Measurements from ENCODE around the gene RAD51B. TPM values are rescaled to one million over a fixed set of nuclear protein-coding genes. Genes with fewer than 3 reads are reported as not detected.

RAD51B gene
- total and polyA plus RNA-seq, 2 of the 13 experiments (the other 11 are each of a cell fraction or from before 2014, with no cell fraction given) = 7.0 to 9.5 TPM

DNA sequence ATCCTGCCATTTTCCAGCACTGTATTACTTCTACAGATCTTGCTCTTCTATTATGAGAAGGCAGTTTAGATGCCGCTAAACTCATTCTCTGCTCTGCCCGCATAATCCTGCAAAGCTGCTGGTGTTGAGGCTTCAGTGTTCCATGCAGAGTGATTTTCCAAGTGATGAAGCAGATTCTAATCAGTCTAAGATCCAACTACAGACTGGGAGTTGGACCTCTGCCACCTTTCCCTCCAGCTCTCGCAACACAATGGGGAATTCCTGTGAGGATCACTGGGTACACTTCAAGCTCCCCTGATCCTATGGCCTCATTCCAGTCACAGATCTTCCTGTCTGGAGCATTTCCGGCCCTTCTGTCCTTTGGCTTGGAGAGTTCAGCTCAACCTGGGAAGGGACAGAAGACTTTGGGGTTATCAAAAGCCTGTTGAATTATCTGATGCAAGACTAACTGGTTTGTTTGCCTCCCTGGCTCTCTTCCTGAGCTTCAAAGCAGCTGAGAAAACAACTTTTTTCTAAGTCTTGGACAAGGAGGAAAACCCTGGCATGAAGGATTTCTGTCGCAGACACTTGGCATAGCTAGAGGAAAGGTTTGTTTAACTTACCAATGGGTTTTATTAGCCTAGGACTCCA lies 639.4 kb downstream of the RAD51B start (continued):
- TF ChIP-seq ZMYM4 (CRISPR knock-in tag; IDR thresholded peaks at IDR 0.05) (peak; percentile 72), ATF1 (CRISPR knock-in tag; IDR thresholded peaks at IDR 0.05) (peak; percentile 45; the same call in 1 of the 2 replicates), FOXP1 (IDR thresholded peaks at IDR 0.05) (no peak), FOXP1 (CRISPR knock-in tag; IDR thresholded peaks at IDR 0.05) (peak; percentile 62), KDM2A (CRISPR knock-in tag; IDR thresholded peaks at IDR 0.05; ENCODE audit: borderline replicate concordance, low read depth) (0 out of 2 replicates have a peak, but pooled peaks have one; percentile 31), YEATS2 (CRISPR knock-in tag; IDR thresholded peaks at IDR 0.05; ENCODE audit: borderline replicate concordance) (peak; percentile 50; the same call in 1 of the 2 replicates), MED1 (CRISPR knock-in tag; IDR thresholded peaks at IDR 0.05) (peak; percentile 84), ZNF563 (CRISPR knock-in tag; IDR thresholded peaks at IDR 0.05) (no peak), REL (CRISPR knock-in tag; conservative IDR thresholded peaks at IDR 0.05) (no peak), ARNT2 (CRISPR knock-in tag; IDR thresholded peaks at IDR 0.05; ENCODE audit: low read depth) (0 out of 2 replicates have a peak, but pooled peaks have one; percentile 38)
- TF ChIP-seq, protein P1, sequence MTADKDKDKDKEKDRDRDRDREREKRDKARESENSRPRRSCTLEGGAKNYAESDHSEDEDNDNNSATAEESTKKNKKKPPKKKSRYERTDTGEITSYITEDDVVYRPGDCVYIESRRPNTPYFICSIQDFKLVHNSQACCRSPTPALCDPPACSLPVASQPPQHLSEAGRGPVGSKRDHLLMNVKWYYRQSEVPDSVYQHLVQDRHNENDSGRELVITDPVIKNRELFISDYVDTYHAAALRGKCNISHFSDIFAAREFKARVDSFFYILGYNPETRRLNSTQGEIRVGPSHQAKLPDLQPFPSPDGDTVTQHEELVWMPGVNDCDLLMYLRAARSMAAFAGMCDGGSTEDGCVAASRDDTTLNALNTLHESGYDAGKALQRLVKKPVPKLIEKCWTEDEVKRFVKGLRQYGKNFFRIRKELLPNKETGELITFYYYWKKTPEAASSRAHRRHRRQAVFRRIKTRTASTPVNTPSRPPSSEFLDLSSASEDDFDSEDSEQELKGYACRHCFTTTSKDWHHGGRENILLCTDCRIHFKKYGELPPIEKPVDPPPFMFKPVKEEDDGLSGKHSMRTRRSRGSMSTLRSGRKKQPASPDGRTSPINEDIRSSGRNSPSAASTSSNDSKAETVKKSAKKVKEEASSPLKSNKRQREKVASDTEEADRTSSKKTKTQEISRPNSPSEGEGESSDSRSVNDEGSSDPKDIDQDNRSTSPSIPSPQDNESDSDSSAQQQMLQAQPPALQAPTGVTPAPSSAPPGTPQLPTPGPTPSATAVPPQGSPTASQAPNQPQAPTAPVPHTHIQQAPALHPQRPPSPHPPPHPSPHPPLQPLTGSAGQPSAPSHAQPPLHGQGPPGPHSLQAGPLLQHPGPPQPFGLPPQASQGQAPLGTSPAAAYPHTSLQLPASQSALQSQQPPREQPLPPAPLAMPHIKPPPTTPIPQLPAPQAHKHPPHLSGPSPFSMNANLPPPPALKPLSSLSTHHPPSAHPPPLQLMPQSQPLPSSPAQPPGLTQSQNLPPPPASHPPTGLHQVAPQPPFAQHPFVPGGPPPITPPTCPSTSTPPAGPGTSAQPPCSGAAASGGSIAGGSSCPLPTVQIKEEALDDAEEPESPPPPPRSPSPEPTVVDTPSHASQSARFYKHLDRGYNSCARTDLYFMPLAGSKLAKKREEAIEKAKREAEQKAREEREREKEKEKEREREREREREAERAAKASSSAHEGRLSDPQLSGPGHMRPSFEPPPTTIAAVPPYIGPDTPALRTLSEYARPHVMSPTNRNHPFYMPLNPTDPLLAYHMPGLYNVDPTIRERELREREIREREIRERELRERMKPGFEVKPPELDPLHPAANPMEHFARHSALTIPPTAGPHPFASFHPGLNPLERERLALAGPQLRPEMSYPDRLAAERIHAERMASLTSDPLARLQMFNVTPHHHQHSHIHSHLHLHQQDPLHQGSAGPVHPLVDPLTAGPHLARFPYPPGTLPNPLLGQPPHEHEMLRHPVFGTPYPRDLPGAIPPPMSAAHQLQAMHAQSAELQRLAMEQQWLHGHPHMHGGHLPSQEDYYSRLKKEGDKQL (CRISPR knock-in tag; IDR thresholded peaks at IDR 0.05; ENCODE audit: low read depth) = peak; percentile 65

All from HepG2 (cell line).